Activated T-cell treated with anti-CD3 and anti-CD28 coated beads, Interleukin-2, amount 50 U/mL, for 72 hours (primary cell): ENCODE data around the gene EFNA5. TPM values are rescaled to one million over a fixed set of nuclear protein-coding genes. Genes with fewer than 3 reads are reported as not detected.

Experiments used
- ATAC-seq, 2 donors: fragments of 150-1000 bp; cut with Tn5 transposase; replicated peaks in 1 of 2; 2 replicates each; pipeline ENCODE4 v1.10.0; 2021; ENCODE audit warnings: moderate library complexity in 2 of 2, mild to moderate bottlenecking in 1 of 2
- DNase-seq, 2 donors: peaks; one replicate each; pipeline ENCODE4 v3.0.0; 2021 to 2022; ENCODE audit warnings: mixed read lengths in 1 of 2
- H3K27ac Mint-ChIP-seq: one replicate; pipeline ENCODE4 v1.8.0; 2022; ENCODE audit warnings: mild to moderate bottlenecking, moderate library complexity, mixed read lengths
- H3K27me3 Mint-ChIP-seq: one replicate; pipeline ENCODE4 v1.8.0; 2022; ENCODE audit warnings: low read depth, mixed read lengths
- H3K36me3 Mint-ChIP-seq, 2 donors: one replicate each; pipeline ENCODE4 v1.8.0; 2022; ENCODE audit warnings: mixed read lengths in 2 of 2, mild to moderate bottlenecking in 1 of 2; ENCODE audit not compliant: insufficient read depth in 2 of 2
- H3K4me1 Mint-ChIP-seq: one replicate; pipeline ENCODE4 v1.8.0; 2022; ENCODE audit warnings: low read depth, mixed read lengths
- H3K4me3 Mint-ChIP-seq, 2 donors: one replicate each; pipeline ENCODE4 v1.8.0; 2022; ENCODE audit warnings: mild to moderate bottlenecking in 2 of 2, mixed read lengths in 2 of 2, moderate library complexity in 2 of 2
- H3K9me3 Mint-ChIP-seq, 2 donors: one replicate each; pipeline ENCODE4 v1.8.0; 2022; ENCODE audit warnings: mixed read lengths in 2 of 2
- total RNA-seq, 2 donors: library from RNA; stranded (reverse); gene quantifications; one replicate each; pipeline ENCODE4 v1.2.3, GENCODE V29; 2022

EFNA5 gene
- total RNA-seq, 2 donors from 2014 or later: 0.35 TPM; not detected in 1

DNA sequence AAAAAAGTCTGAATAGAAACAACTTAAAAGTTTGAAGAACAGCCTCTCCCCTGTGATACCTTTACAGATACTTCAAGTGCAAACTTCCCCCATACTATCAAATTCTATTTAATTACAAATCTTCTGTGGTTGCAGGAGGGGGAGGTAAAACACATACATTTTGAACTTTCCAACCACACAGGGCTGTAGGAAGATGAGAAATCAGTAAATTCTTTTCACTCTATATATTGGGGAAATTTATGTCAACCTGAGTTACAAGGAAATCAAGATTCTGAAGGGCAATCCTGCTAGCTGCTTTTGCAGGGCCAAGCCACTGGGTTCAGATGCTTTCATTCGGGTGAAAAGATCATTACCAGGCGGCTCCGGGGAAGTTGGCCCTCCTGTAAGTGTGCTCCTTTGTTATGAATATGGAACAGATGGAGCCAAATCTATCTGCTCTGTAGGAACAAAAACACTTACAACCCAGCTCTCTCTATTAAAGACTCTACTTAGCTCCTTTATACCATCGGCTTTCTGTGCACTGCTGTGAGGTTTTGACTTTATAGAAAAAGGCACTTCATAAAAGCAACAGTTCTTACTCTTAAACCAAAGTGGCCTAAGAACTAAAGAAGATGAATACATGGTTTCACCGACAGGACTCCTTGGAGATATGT is 269.1 kb downstream of the EFNA5 start:
- no peak for DNase-seq
- no peaks in the 10 kb centered on the region for H3K9me3 Mint-ChIP-seq
- ATAC-seq: no peak
- no peaks in the 10 kb centered on the region for H3K36me3 Mint-ChIP-seq
- H3K4me3 Mint-ChIP-seq: no peak overlapping the region
- H3K4me1 Mint-ChIP-seq: peaks cover 9% of the 10 kb centered on the region
- H3K27me3 Mint-ChIP-seq: peaks cover 23% of the 10 kb centered on the region
- no peak overlapping the region for H3K27ac Mint-ChIP-seq

DNA sequence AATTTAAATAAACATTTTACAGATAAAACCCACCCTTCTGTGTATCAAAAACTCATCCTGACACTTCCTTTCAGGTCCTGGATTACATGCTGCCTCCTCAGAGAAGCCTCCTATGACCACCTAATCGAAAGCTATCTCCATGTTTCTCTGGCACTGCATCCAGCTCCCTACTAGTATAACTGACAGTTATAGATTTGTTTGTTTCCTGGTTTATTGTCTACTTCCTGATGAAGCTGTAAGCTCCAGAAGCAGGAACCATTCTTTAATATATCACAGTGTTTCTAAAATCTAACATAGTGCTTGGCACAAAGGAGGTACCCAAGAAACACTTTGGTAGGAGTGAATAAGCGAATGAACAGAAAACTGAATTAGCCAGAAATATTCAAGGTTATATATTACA is 270.4 kb downstream of the EFNA5 start:
- ATAC-seq (no peak), DNase-seq (no peak)
- Mint-ChIP-seq H3K4me3 (no peak overlapping the region), H3K9me3 (no peaks in the 10 kb centered on the region), H3K4me1 (peaks cover 9% of the 10 kb centered on the region), H3K36me3 (no peaks in the 10 kb centered on the region), H3K27me3 (peaks cover 23% of the 10 kb centered on the region), H3K27ac (no peak overlapping the region)

GRCh38 chr5:107398703-107399102 is 272.0 kb downstream of the EFNA5 start:
- no peak overlapping the region for H3K4me3 Mint-ChIP-seq
- no peak for ATAC-seq
- peaks cover 9% of the 10 kb centered on the region for H3K4me1 Mint-ChIP-seq
- no peaks in the 10 kb centered on the region for H3K36me3 Mint-ChIP-seq
- H3K27ac Mint-ChIP-seq: no peak overlapping the region
- H3K27me3 Mint-ChIP-seq: peaks cover 23% of the 10 kb centered on the region
- no peaks in the 10 kb centered on the region for H3K9me3 Mint-ChIP-seq
- DNase-seq: no peak

DNA sequence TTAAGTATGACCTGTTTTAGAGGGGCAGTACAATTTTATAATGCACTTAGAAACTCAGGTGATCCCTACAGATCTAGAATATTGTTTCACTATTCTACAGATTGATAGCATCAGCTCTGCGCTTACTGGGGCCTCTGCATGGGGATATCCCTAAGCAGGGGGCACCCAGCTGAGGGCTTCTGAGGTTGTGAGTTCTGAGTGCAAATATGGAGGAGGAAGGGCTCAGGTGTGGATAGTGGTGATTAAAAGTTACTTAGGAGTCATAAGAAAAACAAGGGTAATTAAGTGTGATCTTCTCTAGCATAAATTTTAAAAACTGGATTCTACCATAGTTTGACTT is 274.4 kb downstream of the EFNA5 start:
- H3K4me3 Mint-ChIP-seq: no peak overlapping the region
- peaks cover 14% of the 10 kb centered on the region for H3K27me3 Mint-ChIP-seq
- H3K36me3 Mint-ChIP-seq: no peaks in the 10 kb centered on the region
- no peak for ATAC-seq
- H3K27ac Mint-ChIP-seq: no peak overlapping the region
- DNase-seq: no peak
- H3K4me1 Mint-ChIP-seq: peaks cover 2% of the 10 kb centered on the region
- no peaks in the 10 kb centered on the region for H3K9me3 Mint-ChIP-seq

DNA sequence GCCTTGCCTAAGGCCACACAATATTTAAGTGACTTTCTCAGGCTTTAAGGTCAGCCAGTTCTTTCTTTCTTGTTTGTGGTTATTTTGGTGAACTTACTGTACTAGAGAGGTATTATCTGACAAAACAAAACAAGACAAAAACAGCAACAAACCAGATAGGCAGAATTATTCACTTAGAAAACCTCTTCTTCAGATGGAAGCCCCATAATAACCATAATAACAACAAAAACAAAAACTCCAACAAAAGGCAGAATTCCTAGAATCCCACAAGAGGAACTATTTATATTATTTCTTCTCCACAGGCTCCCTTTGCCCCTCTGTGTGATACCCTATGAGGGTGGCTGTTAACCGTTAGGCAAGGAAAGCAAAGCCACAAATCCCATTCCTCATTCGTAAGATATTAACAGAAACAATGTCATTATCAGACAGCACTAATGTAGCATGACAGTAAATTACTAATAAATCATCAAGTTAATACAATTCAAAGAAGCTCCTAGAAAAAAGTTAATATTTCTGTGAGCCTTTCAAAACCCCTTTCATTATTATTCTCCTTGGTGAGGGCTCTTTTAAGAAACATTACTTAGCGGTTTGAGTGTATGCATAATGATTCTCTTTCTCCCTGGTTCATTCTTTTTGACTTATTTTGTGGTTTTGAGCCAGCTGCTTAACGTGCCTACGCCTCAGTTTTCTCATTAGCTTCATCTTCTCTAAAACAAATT is 274.9 kb downstream of the EFNA5 start:
- Mint-ChIP-seq H3K9me3 (no peaks in the 10 kb centered on the region), H3K4me3 (no peak overlapping the region), H3K4me1 (no peaks in the 10 kb centered on the region), H3K36me3 (no peaks in the 10 kb centered on the region), H3K27me3 (peaks cover 14% of the 10 kb centered on the region), H3K27ac (no peak overlapping the region)
- no peak for DNase-seq
- no peak for ATAC-seq

- Mint-ChIP-seq H3K36me3 (no peaks in the 10 kb centered on the region), H3K4me3 (no peak overlapping the region), H3K4me1 (peaks cover 11% of the 10 kb centered on the region), H3K27ac (no peak overlapping the region), H3K27me3 (peaks cover 11% of the 10 kb centered on the region), H3K9me3 (no peaks in the 10 kb centered on the region)
- DNase-seq: no peak
- no peak for ATAC-seq
These were observed 276.9 kb downstream of the EFNA5 start for GRCh38 chr5:107393851-107394250.

GRCh38 chr5:107391787-107392186 is 278.9 kb downstream of the EFNA5 start:
- Mint-ChIP-seq H3K27ac (no peak overlapping the region), H3K27me3 (no peaks in the 10 kb centered on the region)

DNA sequence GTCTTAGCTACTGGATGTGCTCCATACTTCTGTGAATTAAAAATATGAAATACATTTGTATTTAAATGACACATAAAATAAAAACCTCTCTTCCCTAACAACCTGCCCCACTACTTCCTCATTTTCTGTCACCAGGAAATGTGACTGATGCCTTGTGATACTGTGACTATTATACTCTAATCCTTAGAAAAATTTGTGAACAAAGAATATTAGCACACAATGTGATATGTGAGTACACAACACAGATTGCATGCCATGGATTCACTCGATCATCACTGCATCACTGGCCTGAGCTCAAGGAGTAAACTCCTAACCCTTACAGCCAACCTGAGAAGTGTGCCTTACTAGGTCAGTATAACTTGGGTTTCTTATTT is 281.0 kb downstream of the EFNA5 start:
- peak overlapping the region; percentile 35 for H3K27ac Mint-ChIP-seq
- DNase-seq: no peak
- H3K36me3 Mint-ChIP-seq: no peaks in the 10 kb centered on the region
- H3K4me1 Mint-ChIP-seq: peaks cover 31% of the 10 kb centered on the region
- H3K9me3 Mint-ChIP-seq: no peaks in the 10 kb centered on the region
- ATAC-seq: no peak
- peaks cover 4% of the 10 kb centered on the region for H3K27me3 Mint-ChIP-seq
- H3K4me3 Mint-ChIP-seq: no peak overlapping the region

More at GRCh38 chr5:107391787-107392186, 278.9 kb downstream of the EFNA5 start:
- H3K9me3 Mint-ChIP-seq: no peaks in the 10 kb centered on the region
- no peak for ATAC-seq
- peaks cover 31% of the 10 kb centered on the region for H3K4me1 Mint-ChIP-seq
- H3K4me3 Mint-ChIP-seq: no peak overlapping the region
- DNase-seq: no peak
- no peaks in the 10 kb centered on the region for H3K36me3 Mint-ChIP-seq

DNA sequence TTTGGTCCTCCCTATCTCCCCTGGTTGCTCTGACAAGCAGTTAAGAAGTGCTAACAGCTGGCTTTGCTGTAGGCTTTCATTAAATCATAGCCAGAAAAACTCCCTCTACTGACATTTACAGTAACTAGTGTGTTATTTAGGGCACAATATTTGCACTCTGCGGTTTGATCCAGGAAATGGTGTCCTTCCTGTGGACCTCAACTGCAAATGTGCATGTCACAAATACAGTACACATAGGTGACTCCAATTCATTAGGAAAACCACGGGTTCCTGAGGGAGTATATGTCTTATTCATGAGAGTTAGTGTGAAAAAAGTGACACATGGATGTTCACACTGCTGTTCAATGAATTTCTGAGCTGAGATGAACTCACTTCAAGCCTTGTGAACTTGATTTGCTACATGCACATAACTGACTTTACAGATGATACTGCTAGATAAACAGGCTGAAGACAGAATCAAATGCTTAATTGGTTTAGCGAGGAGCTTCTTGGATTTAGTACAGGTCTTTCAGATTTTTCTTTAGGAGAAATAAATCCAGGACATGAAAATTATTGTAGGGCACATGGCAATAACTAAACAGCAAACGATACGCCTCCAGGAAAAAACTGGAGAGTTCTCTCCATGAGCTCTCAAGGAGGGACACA is 281.5 kb downstream of the EFNA5 start:
- peak overlapping the region in 1 of 2 donors; percentile 59 for H3K4me3 Mint-ChIP-seq
- H3K36me3 Mint-ChIP-seq: no peaks in the 10 kb centered on the region
- H3K4me1 Mint-ChIP-seq: peaks cover 31% of the 10 kb centered on the region
- DNase-seq: peak in 1 of 2 donors; percentile 3
- H3K27ac Mint-ChIP-seq: peak overlapping the region; percentile 44
- peak; percentile 50 to 57 for ATAC-seq
- H3K9me3 Mint-ChIP-seq: no peaks in the 10 kb centered on the region
- peaks cover 4% of the 10 kb centered on the region for H3K27me3 Mint-ChIP-seq

GRCh38 chr5:107388141-107388861 is 282.4 kb downstream of the EFNA5 start:
- H3K4me1 Mint-ChIP-seq: peaks cover 31% of the 10 kb centered on the region
- DNase-seq: peak in 1 of 2 donors; percentile 6
- H3K27me3 Mint-ChIP-seq: peaks cover 4% of the 10 kb centered on the region
- H3K4me3 Mint-ChIP-seq: peak overlapping the region; percentile 29 to 59
- no peaks in the 10 kb centered on the region for H3K36me3 Mint-ChIP-seq
- ATAC-seq: peak; percentile 83 to 90
- H3K9me3 Mint-ChIP-seq: no peaks in the 10 kb centered on the region
- H3K27ac Mint-ChIP-seq: peak overlapping the region; percentile 55

- H3K4me3 Mint-ChIP-seq: peak overlapping the region; percentile 21 to 59
- H3K36me3 Mint-ChIP-seq: no peaks in the 10 kb centered on the region
- H3K9me3 Mint-ChIP-seq: no peaks in the 10 kb centered on the region
- no peak for ATAC-seq
- peaks cover 4% of the 10 kb centered on the region for H3K27me3 Mint-ChIP-seq
- DNase-seq: no peak
- no peak overlapping the region for H3K27ac Mint-ChIP-seq
- peaks cover 31% of the 10 kb centered on the region for H3K4me1 Mint-ChIP-seq
These were observed 283.1 kb downstream of the EFNA5 start for GRCh38 chr5:107387526-107388140.

- H3K36me3 Mint-ChIP-seq: no peaks in the 10 kb centered on the region
- no peak for ATAC-seq
- H3K4me3 Mint-ChIP-seq: no peak overlapping the region
- DNase-seq: no peak
- H3K27me3 Mint-ChIP-seq: peaks cover 4% of the 10 kb centered on the region
- no peaks in the 10 kb centered on the region for H3K9me3 Mint-ChIP-seq
- peaks cover 31% of the 10 kb centered on the region for H3K4me1 Mint-ChIP-seq
- no peak overlapping the region for H3K27ac Mint-ChIP-seq
These were observed 285.0 kb downstream of the EFNA5 start for GRCh38 chr5:107385708-107386107.

GRCh38 chr5:107384256-107384655 is 286.5 kb downstream of the EFNA5 start:
- Mint-ChIP-seq H3K4me3 (no peak overlapping the region), H3K27ac (no peak overlapping the region), H3K9me3 (no peaks in the 10 kb centered on the region), H3K36me3 (no peaks in the 10 kb centered on the region), H3K27me3 (peaks cover 4% of the 10 kb centered on the region), H3K4me1 (peaks cover 23% of the 10 kb centered on the region)
- DNase-seq (no peak), ATAC-seq (no peak)
